HEK293T (cell line): ENCODE data around the gene PALLD.
"Not testable (repeated sequence)": the region's sequence is repeated elsewhere in the genome, so short reads cannot be mapped to it uniquely, and the experiment has no call there.

Experiments used
- CTCF ChIA-PET: fragments of 350-600 bp; formaldehyde crosslinking; extraction: SDS; loops from one replicate; lab custom pipeline; 2021; ENCODE audit warnings: antibody characterized with exemption, inconsistent platforms; lab: Yijun Ruan, JAX
- POLR2A ChIA-PET: fragments of 350-600 bp; formaldehyde crosslinking; extraction: SDS; loops from one replicate; lab custom pipeline; 2020; ENCODE audit warnings: antibody characterized with exemption, inconsistent platforms; lab: Yijun Ruan, JAX
- DNase-seq: peaks from one replicate; pipeline ENCODE4 v3.0.0; 2012; ENCODE audit warnings: mixed read lengths; ENCODE audit errors: extremely low spot score
- ARNT ChIP-seq: fragments of 450-650 bp; IDR thresholded peaks from 2 replicates; pipeline ENCODE4 v1.6.1; 2017; ENCODE audit warnings: mild to moderate bottlenecking
- BHLHE40 ChIP-seq: fragments of 450-650 bp; IDR thresholded peaks from 2 replicates; pipeline ENCODE4 v1.6.1; 2016; ENCODE audit warnings: mild to moderate bottlenecking, moderate library complexity, borderline replicate concordance
- CTBP1 ChIP-seq: fragments of 450-650 bp; IDR thresholded peaks from 2 replicates; pipeline ENCODE4 v1.6.1; 2016; ENCODE audit warnings: borderline replicate concordance
- ELF4 ChIP-seq: fragments of 450-650 bp; IDR thresholded peaks from 2 replicates; pipeline ENCODE4 v1.6.1; 2017; ENCODE audit warnings: antibody characterized with exemption
- FOXA1 ChIP-seq: fragments of 450-650 bp; IDR thresholded peaks from 2 replicates; pipeline ENCODE4 v1.6.1; 2016; ENCODE audit warnings: mild to moderate bottlenecking
- FOXK2 ChIP-seq: fragments of 450-650 bp; IDR thresholded peaks from 2 replicates; pipeline ENCODE4 v1.6.1; 2016; ENCODE audit warnings: mild to moderate bottlenecking
- FOXM1 ChIP-seq: fragments of 450-650 bp; IDR thresholded peaks from 2 replicates; pipeline ENCODE4 v1.6.1; 2017; ENCODE audit warnings: mild to moderate bottlenecking, borderline replicate concordance
- HDGF ChIP-seq: fragments of 450-650 bp; IDR thresholded peaks from 2 replicates; pipeline ENCODE4 v1.6.1; 2017; ENCODE audit warnings: antibody characterized with exemption, borderline replicate concordance
- L3MBTL2 ChIP-seq: fragments of 450-650 bp; conservative IDR thresholded peaks from 2 replicates; pipeline ENCODE4 v1.6.1; 2016; ENCODE audit warnings: mild to moderate bottlenecking
- LEF1 ChIP-seq: fragments of 450-650 bp; IDR thresholded peaks from 2 replicates; pipeline ENCODE4 v1.6.1; 2017; ENCODE audit warnings: mild to moderate bottlenecking, borderline replicate concordance
- NFRKB ChIP-seq: fragments of 450-650 bp; IDR thresholded peaks from 2 replicates; pipeline ENCODE4 v1.6.1; 2016; ENCODE audit warnings: mild to moderate bottlenecking, moderate library complexity
- SP1 ChIP-seq: fragments of 450-650 bp; IDR thresholded peaks from 2 replicates; pipeline ENCODE4 v1.6.1; 2017
- SUZ12 ChIP-seq: fragments of 450-650 bp; IDR thresholded peaks from 2 replicates; pipeline ENCODE4 v1.6.1; 2016; ENCODE audit warnings: mild to moderate bottlenecking
- TARDBP ChIP-seq: fragments of 450-650 bp; IDR thresholded peaks from 2 replicates; pipeline ENCODE4 v1.6.1; 2016
- ZNF384 ChIP-seq: fragments of 450-650 bp; IDR thresholded peaks from 2 replicates; pipeline ENCODE4 v1.6.1; 2016
- TF ChIP-seq, protein P1 (sequence below): fragments of 450-650 bp; IDR thresholded peaks from 2 replicates; pipeline ENCODE4 v1.6.1; 2016

Gene PALLD

DNA sequence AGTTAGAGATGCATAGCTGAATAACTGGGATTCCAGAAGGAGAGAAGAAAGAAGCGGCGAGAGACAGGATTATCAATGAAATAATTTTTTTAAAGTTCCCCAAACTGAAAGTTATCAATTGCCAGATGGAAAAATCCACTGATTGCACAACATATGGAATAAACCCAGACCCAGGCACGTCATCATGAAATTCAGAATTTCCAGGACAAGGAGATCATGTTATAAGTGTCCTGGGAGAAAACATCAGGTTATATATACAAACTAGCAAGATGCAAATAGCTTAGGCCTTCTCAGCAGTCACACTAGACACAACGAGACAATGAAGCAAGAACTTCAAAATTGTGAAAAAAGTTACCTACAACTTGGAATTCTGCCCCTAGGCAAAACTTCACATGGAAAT is 200.0 kb downstream of the PALLD start:
- ChIA-PET POLR2A (no interaction called here), CTCF (interaction anchor here (0.7 kb wide), 1 partner anchor 14 kb away, joined by 4 read pairs; no protein-coding TSS in a partner anchor)
- TF ChIP-seq NFRKB (no peak), BHLHE40 (no peak), FOXK2 (no peak), HDGF (no peak), SP1 (no peak), SUZ12 (no peak), CTBP1 (no peak), FOXA1 (no peak), TARDBP (no peak), L3MBTL2 (no peak), FOXM1 (no peak), ARNT (no peak), ELF4 (no peak), LEF1 (no peak), ZNF384 (no peak)
- TF ChIP-seq, protein P1, sequence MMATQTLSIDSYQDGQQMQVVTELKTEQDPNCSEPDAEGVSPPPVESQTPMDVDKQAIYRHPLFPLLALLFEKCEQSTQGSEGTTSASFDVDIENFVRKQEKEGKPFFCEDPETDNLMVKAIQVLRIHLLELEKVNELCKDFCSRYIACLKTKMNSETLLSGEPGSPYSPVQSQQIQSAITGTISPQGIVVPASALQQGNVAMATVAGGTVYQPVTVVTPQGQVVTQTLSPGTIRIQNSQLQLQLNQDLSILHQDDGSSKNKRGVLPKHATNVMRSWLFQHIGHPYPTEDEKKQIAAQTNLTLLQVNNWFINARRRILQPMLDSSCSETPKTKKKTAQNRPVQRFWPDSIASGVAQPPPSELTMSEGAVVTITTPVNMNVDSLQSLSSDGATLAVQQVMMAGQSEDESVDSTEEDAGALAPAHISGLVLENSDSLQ, result no peak
- no peak for DNase-seq

DNA sequence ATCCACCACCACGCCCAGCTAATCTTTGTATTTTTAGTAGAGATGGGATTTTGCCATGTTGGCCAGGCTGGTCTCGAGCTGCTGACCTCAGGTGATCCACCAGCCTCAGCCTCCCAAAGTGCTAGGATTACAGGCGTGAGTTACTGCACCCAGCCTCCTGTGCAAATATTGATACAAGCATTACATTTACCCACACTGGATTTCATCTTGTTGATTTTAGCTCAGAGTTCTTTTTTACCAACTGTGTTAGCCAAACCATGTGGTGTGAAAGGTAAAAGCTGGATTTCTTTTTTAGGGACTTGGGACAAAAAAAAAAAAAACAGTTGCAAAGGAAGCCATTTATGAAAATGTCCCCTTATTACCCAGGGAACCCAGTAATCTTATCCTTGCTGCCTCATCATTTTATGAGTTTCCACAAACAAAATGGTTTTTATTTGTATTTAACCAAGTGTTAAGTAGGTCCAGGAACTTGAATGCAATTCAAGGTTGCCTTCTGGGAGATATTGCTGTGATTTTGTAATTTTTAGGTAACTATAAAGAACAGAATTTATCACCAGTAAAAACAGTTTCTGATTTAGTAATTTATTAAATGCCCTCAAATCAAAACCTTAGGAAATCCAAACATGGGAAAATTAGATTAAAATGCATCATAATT is 202.5 kb downstream of the PALLD start:
- POLR2A ChIA-PET, result no interaction called here
- TF ChIP-seq NFRKB (no peak), HDGF (no peak), SUZ12 (no peak), TARDBP (no peak), ELF4 (no peak), FOXK2 (no peak), L3MBTL2 (no peak), SP1 (no peak), LEF1 (no peak), ARNT (no peak), BHLHE40 (no peak), CTBP1 (no peak), ZNF384 (no peak)
- TF ChIP-seq, protein P1, result no peak
- CTCF ChIA-PET, result interaction anchor here (0.7 kb wide), 2 partner anchors 114 to 555 kb away, joined by 3 to 7 read pairs; no protein-coding TSS in a partner anchor
- no peak for DNase-seq

DNA sequence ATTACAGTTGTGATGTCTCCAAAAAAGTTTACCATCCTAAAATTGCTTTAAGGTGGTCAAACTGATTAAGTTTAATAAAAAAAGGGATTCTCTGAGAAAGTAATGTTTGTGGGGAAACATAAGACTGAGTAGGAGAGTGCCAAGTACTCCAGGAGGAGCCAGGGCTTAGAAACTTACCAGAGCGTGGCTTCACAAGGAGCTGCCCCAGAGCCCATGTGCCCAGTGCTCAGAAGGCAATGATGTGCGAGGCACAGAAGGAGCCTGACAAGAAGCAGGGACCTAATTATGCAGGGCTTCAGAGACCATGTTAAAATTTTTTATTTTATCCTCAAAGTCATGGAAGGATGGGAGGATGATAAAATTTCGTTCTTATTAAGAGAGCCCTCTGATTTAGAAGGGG is 204.2 kb downstream of the PALLD start:
- TF ChIP-seq, protein P1, result no peak
- TF ChIP-seq ARNT (no peak), NFRKB (no peak), CTBP1 (no peak), HDGF (no peak), FOXA1 (no peak), BHLHE40 (no peak)
- DNase-seq, result no peak
- CTCF ChIA-PET, result interaction anchor here (0.6 to 1.1 kb wide), 2 partner anchors 9 to 23 kb away, joined by 3 to 4 read pairs; no protein-coding TSS in a partner anchor
- POLR2A ChIA-PET, result no interaction called here

DNA sequence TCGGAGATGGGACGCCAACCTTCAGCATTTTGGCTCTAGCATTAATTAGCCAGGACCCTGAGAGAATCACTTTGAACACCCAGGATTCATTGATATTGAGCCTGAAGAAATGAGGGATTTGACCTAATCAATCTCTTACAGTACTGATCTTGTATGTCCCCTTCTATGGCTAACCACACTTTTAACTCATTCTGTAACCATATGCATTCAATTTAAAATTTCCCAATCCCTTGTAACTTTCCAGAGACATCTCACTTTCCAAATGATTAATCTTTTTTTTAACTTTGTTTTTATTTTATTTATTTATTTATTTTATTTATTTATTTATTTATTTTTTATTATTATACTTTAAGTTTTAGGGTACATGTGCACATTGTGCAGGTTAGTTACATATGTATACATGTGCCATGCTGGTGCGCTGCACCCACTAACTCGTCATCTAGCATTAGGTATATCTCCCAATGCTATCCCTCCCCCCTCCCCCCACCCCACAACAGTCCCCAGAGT is 205.8 kb downstream of the PALLD start:
- POLR2A ChIA-PET, CTCF ChIA-PET, DNase-seq: not testable (repeated sequence)

DNA sequence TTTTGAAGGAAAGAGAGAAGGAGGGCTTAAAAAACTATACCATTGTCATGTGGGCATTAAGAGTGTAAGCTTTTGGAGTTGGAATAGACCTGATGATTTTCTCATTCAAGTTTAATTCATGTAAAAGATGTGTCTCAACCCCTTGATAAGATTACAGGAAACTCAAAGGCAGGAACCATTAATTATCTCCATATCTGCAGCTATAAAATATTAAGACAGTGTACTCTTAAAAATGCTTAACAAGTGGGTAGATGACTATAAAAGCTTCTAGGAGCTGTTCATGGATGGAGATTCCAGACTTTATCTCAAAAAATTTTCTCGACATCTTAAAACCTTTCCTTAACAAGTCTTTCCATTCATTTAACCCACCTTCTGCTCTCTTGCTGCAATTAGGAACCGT is 208.3 kb downstream of the PALLD start:
- ChIA-PET CTCF (interaction anchor here (0.6 kb wide), 1 partner anchor 565 kb away, joined by 3 read pairs; no protein-coding TSS in a partner anchor), POLR2A (no interaction called here)
- no peak for DNase-seq
- no peak for TF ChIP-seq ARNT

DNA sequence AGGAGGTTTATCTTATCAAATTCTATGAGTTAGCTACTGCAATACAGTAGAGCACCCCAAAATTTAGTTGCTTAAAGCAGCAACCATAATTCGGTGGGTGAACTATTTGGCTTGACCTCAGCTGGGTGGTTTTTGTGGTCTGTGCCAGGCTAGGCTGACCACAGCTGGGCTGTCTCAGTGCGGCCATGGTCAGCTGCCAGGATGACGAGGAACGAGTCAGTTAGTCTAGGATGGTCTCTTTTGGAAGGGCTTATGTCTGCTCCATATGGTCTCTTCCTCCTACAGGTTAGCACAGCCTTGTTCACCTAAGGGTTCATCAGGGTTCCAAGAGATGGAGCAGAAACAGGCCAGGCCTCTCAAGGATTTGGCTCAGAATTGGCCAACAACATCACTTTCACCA is 210.4 kb downstream of the PALLD start:
- TF ChIP-seq L3MBTL2 (no peak), HDGF (no peak), ZNF384 (no peak), FOXK2 (no peak), FOXA1 (no peak), FOXM1 (no peak), SP1 (no peak), TARDBP (no peak), CTBP1 (no peak), BHLHE40 (no peak), NFRKB (no peak), ELF4 (no peak), ARNT (no peak), SUZ12 (no peak), LEF1 (no peak)
- TF ChIP-seq, protein P1, result no peak
- DNase-seq, result no peak
- ChIA-PET POLR2A (no interaction called here), CTCF (interaction anchor here (1.0 kb wide), 1 partner anchor 9 kb away, joined by 3 read pairs; no protein-coding TSS in a partner anchor)
